ENCODE measurements around the gene UPF3A.
"Not testable (repeated sequence)": the region's sequence is repeated elsewhere in the genome, so short reads cannot be mapped to it uniquely, and the experiment has no call there.

Gene UPF3A

GRCh38 chr13:114309806-114310410 lies 28.5 kb downstream of the UPF3A start:
- no peak for DNase-seq

- no peak for DNase-seq
Measured at GRCh38 chr13:114310956-114311355, 29.6 kb downstream of the UPF3A start.

GRCh38 chr13:114311387-114311786 lies 30.0 kb downstream of the UPF3A start:
- DNase-seq: no peak

- DNase-seq: no peak
Measured at GRCh38 chr13:114311908-114312307, 30.5 kb downstream of the UPF3A start.

- DNase-seq: no peak
Measured at GRCh38 chr13:114313061-114313860, 31.9 kb downstream of the UPF3A start.

- DNase-seq: peak; percentile 88
Measured at GRCh38 chr13:114314074-114314912, 32.9 kb downstream of the UPF3A start, which contains the start of gene CHAMP1. CHAMP1 (plus strand) TSS chr13:114314503; CDS start chr13:114323843, 9,340 bp downstream.

GRCh38 chr13:114315074-114315785 lies 33.8 kb downstream of the UPF3A start:
- DNase-seq: no peak

GRCh38 chr13:114318624-114319023 lies 37.2 kb downstream of the UPF3A start:
- no peak for DNase-seq

- no peak for DNase-seq
Measured at GRCh38 chr13:114319441-114319913, 38.1 kb downstream of the UPF3A start.

- DNase-seq: no peak
Measured at GRCh38 chr13:114320065-114320464, 38.7 kb downstream of the UPF3A start.

GRCh38 chr13:114321256-114321655 lies 39.9 kb downstream of the UPF3A start:
- DNase-seq: no peak

GRCh38 chr13:114323349-114323748 lies 41.9 kb downstream of the UPF3A start:
- no peak for DNase-seq

- DNase-seq: no peak
Measured at GRCh38 chr13:114324334-114324733, 42.9 kb downstream of the UPF3A start.

- no peak for DNase-seq
Measured at GRCh38 chr13:114325729-114326128, 44.3 kb downstream of the UPF3A start.

GRCh38 chr13:114328034-114328433 lies 46.6 kb downstream of the UPF3A start:
- no peak for DNase-seq

GRCh38 chr13:114328595-114328994 lies 47.2 kb downstream of the UPF3A start:
- DNase-seq: no peak

GRCh38 chr13:114330086-114330485 lies 48.7 kb downstream of the UPF3A start:
- DNase-seq: no peak

GRCh38 chr13:114333881-114334280 lies 52.5 kb downstream of the UPF3A start:
- DNase-seq: not testable (repeated sequence)

- DNase-seq: no peak
Measured at GRCh38 chr13:114334305-114335053, 53.1 kb downstream of the UPF3A start.

GRCh38 chr13:114336457-114336856 lies 55.1 kb downstream of the UPF3A start:
- DNase-seq: not testable (repeated sequence)

GRCh38 chr13:114338959-114339358 lies 57.6 kb downstream of the UPF3A start:
- no peak for DNase-seq
